AG08396 (cell line): ENCODE measurements around the gene ZNF391.
"Not testable (repeated sequence)": the region's sequence is repeated elsewhere in the genome, so short reads cannot be mapped to it uniquely, and the experiment has no call there.

Experiments
- DNase-seq: peaks from one replicate; pipeline ENCODE4 v3.0.0; 2012; ENCODE audit warnings: low spot score, mixed read lengths

Gene ZNF391

DNA sequence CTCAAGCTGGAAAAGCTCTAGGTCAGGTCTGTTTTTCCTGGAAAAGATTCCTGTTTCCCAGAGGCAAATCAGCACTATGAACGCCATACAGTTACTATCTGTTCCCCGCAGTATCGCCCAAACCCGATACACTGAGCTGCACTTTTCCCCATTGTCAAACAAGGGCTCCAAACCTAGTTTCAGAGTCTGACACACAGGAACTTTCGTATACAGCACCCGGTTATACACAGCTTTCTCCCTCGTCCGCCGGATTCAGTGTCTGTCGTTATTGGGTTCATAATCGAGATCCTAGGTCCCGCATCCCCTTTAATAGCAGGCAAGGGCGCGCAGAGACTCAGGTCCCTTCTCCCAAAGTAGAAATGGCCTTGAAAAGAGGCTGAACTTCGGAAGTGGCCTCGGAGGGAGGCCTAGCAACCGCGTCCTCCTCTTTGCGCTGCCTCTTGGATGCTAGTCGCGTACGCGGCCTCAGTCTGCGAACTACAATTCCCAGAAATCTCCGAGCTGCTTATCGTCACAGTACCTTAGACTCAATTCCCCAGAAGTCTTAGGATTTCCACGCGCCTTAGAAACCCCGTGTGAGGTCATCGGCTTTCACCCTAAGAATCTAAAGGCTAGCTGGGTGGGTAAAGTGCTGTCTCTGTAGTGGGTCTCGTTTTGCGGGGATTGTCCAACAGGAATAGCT is 34.2 kb downstream of the ZNF391 start:
- DNase-seq: no peak

DNA sequence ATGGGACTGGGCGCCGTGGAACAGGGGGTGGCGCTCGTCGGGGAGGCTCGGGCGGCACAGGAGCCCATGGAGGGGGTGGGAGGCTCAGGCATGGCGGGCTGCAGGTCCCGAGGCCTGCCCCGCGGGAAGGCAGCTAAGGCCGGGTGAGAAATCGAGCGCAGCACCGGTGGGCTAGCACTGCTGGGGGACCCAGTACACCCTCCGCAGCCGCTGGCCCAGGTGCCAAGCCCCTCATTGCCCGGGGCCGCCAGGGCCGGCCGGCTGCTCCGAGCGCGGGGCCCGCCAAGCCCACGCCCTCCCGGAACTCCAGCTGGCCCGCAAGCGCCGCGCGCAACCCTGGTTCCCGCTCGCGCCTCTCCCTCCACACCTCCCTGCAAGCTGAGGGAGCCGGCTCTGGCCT is 36.3 kb downstream of the ZNF391 start:
- DNase-seq: not testable (repeated sequence)

- DNase-seq: no peak
Observed at GRCh38 chr6:27426045-27426620, 37.6 kb downstream of the ZNF391 start.

GRCh38 chr6:27428502-27428901 is 39.9 kb downstream of the ZNF391 start:
- DNase-seq: no peak

GRCh38 chr6:27428966-27429365 is 40.4 kb downstream of the ZNF391 start:
- no peak for DNase-seq

GRCh38 chr6:27433714-27434113 is 45.2 kb downstream of the ZNF391 start:
- DNase-seq: no peak

DNA sequence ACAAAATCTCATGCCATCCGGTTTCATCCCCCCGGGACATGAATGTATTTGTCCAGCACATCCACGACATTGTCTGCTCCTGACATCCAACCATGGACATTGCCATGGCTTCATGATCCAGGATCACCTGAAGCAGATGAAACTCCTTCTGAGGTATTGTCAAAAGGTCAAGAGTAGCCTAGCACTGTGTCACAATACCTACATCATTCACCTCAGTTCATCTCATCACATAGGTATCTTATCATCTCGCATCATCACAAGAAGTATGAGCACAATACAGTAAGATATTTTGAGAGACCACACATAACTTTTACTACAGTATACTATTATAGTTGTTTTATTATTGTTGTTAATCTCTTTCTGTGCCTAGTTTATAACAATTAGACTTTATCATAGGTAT is 50.8 kb downstream of the ZNF391 start:
- no peak for DNase-seq

GRCh38 chr6:27441001-27441400 is 52.4 kb downstream of the ZNF391 start:
- DNase-seq: no peak

- no peak for DNase-seq
Observed at GRCh38 chr6:27442932-27443331, 54.4 kb downstream of the ZNF391 start.

GRCh38 chr6:27448456-27448855 is 59.9 kb downstream of the ZNF391 start:
- no peak for DNase-seq

DNA sequence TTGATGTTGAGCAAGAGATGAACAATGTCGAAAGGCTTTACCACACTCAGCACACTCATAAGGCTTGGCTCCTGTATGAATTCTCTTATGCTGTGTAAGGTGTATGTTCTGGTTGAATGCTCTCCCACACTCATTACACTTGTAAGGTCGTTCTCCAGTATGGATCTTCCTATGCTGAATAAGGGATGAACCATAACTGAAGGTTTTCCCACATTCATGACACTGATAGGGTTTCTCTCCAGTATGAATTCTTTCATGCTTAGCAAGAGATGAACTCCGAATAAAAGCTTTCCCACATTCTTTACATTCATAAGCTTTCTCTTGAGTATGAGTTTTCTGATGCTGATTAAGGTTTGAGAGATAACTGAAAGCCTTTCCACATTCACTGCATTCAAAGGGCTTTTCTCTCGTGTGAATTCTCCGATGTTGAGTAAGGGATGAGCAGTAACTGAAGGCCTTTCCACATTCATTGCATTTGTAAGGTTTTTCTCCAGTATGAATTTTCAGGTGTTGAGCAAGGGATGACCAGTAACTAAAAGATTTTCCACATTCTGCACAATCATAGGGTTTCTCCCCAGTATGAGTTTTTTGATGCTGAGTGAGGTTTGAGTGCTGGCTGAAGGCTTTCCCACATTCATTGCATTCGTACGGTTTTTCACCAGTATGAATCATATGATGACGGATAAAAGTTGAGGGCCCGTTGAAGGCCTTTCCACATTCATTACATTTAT is 63.3 kb downstream of the ZNF391 start:
- DNase-seq: no peak

- DNase-seq: no peak
Observed at GRCh38 chr6:27452496-27452897, 63.9 kb downstream of the ZNF391 start.
